NT2/D1 (cell line): ENCODE measurements around the gene FXYD3.

ENCODE experiments used
- SUZ12 ChIP-seq: IDR thresholded peaks from 2 replicates; pipeline ENCODE4 v1.6.1; 2011; ENCODE audit not compliant: insufficient read length, insufficient read depth; ENCODE audit errors: extremely low read depth
- YY1 ChIP-seq: IDR thresholded peaks from 2 replicates; pipeline ENCODE4 v1.6.1; 2011; ENCODE audit not compliant: insufficient read length, insufficient read depth
- ZNF274 ChIP-seq: IDR thresholded peaks from 2 replicates; pipeline ENCODE4 v1.6.1; 2011; ENCODE audit warnings: mild to moderate bottlenecking, low read depth, low read length

DNA sequence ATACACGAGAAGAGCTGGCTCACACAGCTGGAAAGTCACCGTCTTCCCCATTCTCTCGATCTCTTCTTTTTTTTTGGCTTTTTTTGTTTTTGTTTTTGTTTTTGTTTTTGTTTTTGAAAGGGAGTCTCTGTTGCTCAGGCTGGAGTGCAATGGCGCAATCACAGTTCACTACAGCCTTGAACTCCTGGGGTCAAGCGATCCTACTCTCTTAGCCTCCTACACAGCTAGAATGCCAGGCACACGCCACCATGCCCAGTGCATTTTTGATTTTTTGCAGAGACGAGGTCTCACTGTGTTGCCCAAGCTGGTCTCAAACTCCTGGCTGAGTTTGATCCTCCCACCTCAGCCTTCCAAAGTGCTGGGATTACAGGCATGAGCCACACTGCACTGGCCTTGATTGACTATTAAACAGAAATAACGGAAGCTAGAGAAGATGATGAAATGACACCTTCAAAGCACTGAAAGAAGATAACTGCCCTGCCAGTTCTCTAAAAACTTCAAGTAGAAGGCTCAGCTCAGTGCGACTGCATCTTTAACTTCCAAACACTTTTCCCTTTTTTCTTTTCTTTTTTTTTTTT is 4.0 kb downstream of the FXYD3 start:
- TF ChIP-seq ZNF274 (no peak), YY1 (no peak), SUZ12 (no peak)
